GM12892 (cell line): ENCODE measurements around the gene SPIRE2.
A peak's percentile ranks its signal among the peaks of the same experiment; 100 is the strongest.
"Not testable (repeated sequence)": the region's sequence is repeated elsewhere in the genome, so short reads cannot be mapped to it uniquely, and the experiment has no call there.

ENCODE experiments used
- DNase-seq: peaks from one replicate; pipeline ENCODE4 v3.0.0; 2011; ENCODE audit not compliant: insufficient read length
- FAIRE-seq: peaks from 2 replicates; lab custom pipeline; 2011; peaks lifted over from hg19 to GRCh38; lab: Jason Lieb, UNC
- POLR2A ChIP-seq: IDR thresholded peaks from 2 replicates; pipeline ENCODE4 v1.6.1; 2011; ENCODE audit warnings: low read depth, low read length, control low read depth
- POLR2AphosphoS5 ChIP-seq: IDR thresholded peaks from 2 replicates; pipeline ENCODE4 v1.6.1; 2011; ENCODE audit warnings: low read depth, low read length, control low read depth
- TAF1 ChIP-seq: IDR thresholded peaks from 2 replicates; pipeline ENCODE4 v1.6.1; 2011; ENCODE audit warnings: low read depth, mild to moderate bottlenecking, control low read depth, low read length, borderline replicate concordance

SPIRE2 gene

DNA sequence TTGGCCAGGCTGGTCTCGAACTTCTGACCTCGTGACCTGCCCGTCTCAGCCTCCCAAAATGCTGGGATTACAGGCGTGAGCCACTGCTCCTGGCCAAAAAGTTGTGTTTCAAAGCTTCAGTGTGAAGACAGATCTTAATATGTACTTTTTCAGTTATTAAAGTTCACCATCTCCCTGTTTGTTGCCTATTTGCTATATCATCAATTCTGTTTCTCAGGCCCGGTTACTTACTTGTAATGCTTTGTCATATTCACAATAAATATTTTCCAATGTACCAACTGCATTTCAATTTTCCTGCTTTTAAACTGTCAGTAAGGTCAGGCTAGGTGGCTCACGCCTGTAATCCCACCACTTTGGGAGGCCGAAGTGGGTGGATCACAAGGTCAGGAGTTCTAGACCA lies 34.3 kb upstream of the SPIRE2 start:
- FAIRE-seq (no peak), DNase-seq (no peak)
- TF ChIP-seq POLR2A (no peak), TAF1 (no peak), POLR2AphosphoS5 (no peak)

- DNase-seq (no peak), FAIRE-seq (no peak)
- TF ChIP-seq POLR2A: no peak
- TF ChIP-seq TAF1: no peak
- no peak for TF ChIP-seq POLR2AphosphoS5
Observed at GRCh38 chr16:89795676-89796075, 32.6 kb upstream of the SPIRE2 start.

GRCh38 chr16:89796104-89796503 lies 32.2 kb upstream of the SPIRE2 start:
- TF ChIP-seq TAF1: no peak
- no peak for TF ChIP-seq POLR2A
- TF ChIP-seq POLR2AphosphoS5: no peak
- DNase-seq: no peak
- FAIRE-seq: no peak

- TF ChIP-seq TAF1 (no peak), POLR2AphosphoS5 (no peak), POLR2A (no peak)
- DNase-seq: no peak
- no peak for FAIRE-seq
Observed at GRCh38 chr16:89798126-89798525, 30.1 kb upstream of the SPIRE2 start.

DNA sequence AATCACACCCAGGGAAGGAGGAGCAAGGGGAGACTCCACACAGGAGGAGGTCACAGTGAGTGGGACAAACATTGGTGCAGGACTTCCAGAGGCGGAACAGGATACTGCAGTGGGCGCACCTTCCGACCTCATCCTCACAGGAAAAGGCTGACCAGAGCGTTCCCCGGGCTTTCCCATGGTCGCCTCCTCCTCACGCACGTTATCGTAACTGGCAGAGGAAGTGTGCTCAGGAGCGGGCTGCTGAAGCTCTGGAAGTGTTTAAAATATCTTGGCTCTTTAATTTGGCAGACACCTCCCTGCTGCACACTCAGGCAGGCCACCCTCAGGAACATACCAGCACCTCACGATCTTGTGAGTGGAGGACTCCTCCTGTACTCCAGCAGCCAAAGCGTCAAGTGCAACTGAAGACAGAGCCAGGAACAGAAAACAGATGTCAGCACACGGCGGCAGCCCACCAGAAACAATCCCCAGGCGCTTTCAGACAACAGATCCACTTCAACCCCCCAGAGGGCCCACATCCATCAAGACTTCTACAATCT lies 29.4 kb upstream of the SPIRE2 start:
- DNase-seq: no peak
- FAIRE-seq: no peak
- TF ChIP-seq TAF1: no peak
- TF ChIP-seq POLR2A: no peak
- TF ChIP-seq POLR2AphosphoS5: no peak

GRCh38 chr16:89801800-89802199 lies 26.5 kb upstream of the SPIRE2 start:
- FAIRE-seq: no peak
- TF ChIP-seq POLR2AphosphoS5 (no peak), POLR2A (no peak), TAF1 (no peak)
- no peak for DNase-seq

DNA sequence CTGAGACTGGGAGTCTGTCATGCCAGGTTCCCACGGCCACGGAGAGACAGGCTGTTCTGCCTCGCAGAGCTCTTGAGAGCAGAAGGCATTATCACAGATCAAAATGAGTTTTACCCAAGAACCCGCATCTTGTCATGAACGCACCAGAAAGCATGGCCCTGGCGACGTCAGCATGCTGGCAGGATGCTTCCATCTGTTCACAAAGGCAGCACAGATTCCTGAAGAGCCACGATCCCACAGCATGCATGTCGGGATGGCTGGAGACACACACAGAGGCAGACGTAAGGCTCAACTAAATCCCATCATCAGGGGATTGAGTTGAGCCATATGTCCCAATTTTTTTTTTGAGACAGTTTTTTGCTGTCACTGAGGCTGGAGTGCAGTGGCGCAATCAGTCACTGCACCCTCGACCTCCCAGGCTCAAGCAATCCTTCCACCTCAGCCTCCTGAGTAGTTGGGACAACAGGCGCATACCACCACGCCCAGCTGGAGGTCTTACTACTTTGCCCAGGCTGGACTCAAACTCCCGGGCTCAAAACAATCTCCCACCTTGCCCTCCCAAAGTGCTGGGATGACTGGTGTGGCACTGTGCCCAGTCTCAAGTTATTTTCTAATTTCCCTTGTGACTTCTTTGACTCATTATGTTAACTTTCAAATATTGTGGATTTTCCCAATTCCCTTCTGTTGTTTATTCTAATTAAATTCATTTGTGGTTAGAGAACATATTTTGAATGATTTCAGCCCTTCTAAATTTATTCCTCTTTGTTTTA lies 23.0 kb upstream of the SPIRE2 start:
- TF ChIP-seq TAF1: no peak
- no peak for TF ChIP-seq POLR2A
- TF ChIP-seq POLR2AphosphoS5: no peak
- FAIRE-seq (no peak), DNase-seq (no peak)

GRCh38 chr16:89806589-89807193 lies 21.6 kb upstream of the SPIRE2 start:
- DNase-seq, FAIRE-seq: not testable (repeated sequence)

DNA sequence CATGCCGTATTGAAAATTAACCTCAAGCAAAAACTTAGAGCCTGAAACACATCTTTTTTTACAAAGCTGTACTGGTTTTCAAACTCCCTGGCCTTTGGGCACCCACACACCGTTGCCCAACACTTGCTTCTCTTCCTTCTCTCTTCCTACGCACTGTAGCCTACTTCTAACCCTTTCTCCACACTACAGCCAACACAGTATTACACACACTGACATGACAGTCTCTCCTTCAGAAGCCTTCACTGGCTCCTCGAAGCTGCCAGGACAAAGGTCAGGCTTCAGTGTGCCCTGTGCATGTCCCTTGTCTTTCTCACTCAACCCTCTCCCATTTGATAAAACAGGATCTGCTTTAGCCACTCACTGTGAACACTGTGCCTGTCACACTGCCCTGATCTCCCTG lies 19.8 kb upstream of the SPIRE2 start:
- TF ChIP-seq TAF1: no peak
- TF ChIP-seq POLR2AphosphoS5: peak; percentile 21; the same call in 1 of the 2 replicates
- DNase-seq: no peak
- no peak for FAIRE-seq

DNA sequence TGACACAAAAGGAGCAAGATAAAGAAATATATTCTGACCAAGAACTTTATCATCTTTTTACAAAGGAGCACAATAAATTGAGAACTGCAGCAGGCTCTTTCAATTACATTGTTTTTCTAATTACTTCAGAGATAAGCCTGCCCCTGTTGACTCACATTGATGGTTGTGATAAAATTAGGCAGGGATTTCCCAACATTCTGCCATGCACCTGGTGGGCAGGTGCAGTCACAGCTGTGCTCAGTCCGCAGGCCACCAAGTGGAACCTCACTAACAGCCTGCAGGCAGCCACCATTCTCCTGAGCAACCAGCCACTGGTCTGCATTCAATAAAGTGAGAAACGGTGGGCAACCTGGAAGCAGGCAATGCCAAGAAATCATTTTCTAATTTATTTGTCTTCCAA lies 17.0 kb upstream of the SPIRE2 start:
- DNase-seq: no peak
- FAIRE-seq: no peak
- TF ChIP-seq POLR2A (no peak), POLR2AphosphoS5 (no peak), TAF1 (no peak)

DNA sequence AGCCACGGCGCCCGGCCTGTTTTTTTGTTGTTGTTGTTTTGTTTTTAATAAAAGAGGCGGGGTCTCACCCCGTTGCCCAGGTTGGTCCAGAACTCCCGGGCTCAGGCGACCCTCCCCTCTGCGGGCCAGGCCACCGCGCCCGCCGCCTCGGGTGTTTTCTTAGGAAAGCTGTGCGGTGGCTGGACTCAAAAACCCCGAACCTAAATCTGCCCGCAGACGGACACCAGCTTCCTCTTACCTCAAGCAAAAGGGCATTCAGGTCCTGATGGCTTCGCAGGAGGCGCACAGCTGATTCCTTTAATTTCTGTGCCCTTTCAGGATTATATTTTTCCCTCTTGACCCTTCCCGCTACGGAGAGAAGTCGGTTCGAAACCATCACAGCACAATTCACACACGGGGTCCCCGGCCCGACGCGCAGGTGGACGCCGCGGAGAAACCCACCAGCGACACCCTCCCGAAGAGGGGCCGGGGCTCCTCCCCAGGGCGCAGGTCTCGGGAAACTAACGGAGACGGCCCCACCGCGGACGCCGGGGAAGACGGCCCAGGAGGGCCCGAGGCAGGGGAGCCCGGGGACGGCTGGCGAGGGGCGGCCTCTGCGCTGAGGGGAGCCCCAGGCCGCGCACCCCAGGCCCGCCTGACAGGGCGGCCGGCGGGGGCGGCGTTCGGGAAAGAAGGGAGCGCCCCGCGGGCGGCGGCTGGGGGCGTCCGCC lies 12.5 kb upstream of the SPIRE2 start:
- DNase-seq (peak; percentile 41), FAIRE-seq (no peak)
- TF ChIP-seq POLR2AphosphoS5 (no peak), TAF1 (no peak), POLR2A (no peak)

GRCh38 chr16:89818851-89819403 lies 9.3 kb upstream of the SPIRE2 start:
- FAIRE-seq, DNase-seq: not testable (repeated sequence)

GRCh38 chr16:89819448-89819847 lies 8.8 kb upstream of the SPIRE2 start:
- DNase-seq, FAIRE-seq: not testable (repeated sequence)
